Activated gamma-delta T cell treated with Interleukin-2 at 50 U/mL for 16 hours (primary cell): ENCODE data around the gene PNRC2.

Experiments
- DNase-seq: peaks from one replicate; pipeline ENCODE4 v3.0.0-alpha.2; 2020

Gene PNRC2, protein sequence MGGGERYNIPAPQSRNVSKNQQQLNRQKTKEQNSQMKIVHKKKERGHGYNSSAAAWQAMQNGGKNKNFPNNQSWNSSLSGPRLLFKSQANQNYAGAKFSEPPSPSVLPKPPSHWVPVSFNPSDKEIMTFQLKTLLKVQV

GRCh38 chr1:23959461-23960290 lies at the start of gene PNRC2:
TSS of gene PNRC2 (plus strand) at chr1:23959828. CDS start at chr1:23961458, 1,630 bp downstream.
- peak; percentile 95 for DNase-seq

DNA sequence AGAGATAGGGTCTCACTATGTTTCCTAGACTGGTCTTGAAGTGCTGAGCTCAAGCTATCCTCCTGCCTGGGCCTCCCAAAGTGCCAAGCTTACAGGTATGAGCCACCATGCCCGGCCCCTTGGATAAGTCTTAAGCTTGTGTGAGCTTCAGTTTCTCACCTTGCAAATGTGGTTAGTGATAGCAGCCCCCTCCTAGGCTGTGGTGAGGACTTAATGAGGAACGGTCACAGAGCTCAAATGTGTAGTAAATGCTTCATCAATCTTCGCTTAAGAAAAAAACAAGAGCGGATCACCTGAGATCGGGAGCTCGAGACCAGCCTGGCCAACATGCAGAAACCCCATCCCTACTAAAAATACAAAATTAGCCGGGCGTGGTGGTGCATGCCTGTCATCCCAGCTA lies 49.5 kb upstream of the PNRC2 start:
- no peak for DNase-seq

- no peak for DNase-seq
These were observed 48.9 kb upstream of the PNRC2 start for GRCh38 chr1:23910553-23911246.

DNA sequence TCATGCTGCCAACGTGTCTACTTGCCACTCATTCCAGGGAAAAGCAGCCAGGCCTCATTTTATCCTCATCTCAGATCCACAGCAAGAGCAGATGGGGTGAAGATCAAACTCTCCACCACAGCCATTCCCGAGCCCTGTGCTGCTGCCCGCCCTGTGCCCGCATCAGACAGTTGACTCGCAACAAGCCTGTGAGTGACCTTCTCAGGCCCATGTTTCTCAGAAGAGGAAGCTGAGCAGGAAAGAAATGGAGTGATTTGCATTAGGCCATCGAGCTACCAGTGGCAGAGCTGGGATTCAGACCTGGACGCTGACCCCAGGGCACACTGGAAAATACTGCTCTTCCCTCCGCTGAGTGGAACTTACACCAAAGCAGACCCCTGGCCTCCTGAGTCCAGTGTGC lies 47.7 kb upstream of the PNRC2 start:
- no peak for DNase-seq

DNA sequence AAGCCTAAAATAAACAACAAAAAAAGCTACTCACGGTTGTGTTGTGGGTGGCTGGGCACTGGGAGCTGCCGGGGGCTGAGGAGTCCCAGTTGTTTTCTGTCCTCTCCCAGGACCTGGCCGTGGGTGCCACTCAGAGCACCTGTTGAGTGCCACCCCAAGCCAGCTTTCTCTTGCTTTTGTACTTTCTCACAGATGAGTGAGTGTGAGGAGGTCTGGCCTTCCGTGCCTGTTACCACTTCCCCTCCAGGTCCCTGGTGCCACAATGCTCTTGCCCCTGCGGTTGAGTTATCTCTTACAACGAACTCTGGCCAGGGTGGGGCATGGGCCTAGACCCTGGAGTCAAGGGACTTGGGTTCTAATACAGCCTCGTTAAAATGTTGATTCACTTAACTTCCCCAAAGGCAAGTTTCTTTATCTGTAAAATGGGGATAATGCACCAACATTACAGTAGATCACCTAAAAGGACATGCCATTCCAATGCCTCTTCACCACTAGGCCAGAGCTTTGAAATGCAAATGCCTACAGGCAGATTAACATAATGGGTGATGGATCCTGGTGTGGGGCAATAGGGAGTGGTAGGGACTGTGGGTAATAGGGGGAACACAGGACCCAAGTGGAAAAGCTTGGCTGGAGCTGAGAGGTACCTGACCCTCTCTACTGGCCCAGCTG lies 46.3 kb upstream of the PNRC2 start, which contains the start of gene CNR2:
Gene CNR2 (minus strand): TSS at position 151 of the 669 bp plus-strand sequence. CDS start 37,745 bp downstream, outside the sequence.
- peak; percentile 50 for DNase-seq

- no peak for DNase-seq
These were observed 44.7 kb upstream of the PNRC2 start for GRCh38 chr1:23914921-23915320.

GRCh38 chr1:23915466-23915865 lies 44.2 kb upstream of the PNRC2 start:
- no peak for DNase-seq

DNA sequence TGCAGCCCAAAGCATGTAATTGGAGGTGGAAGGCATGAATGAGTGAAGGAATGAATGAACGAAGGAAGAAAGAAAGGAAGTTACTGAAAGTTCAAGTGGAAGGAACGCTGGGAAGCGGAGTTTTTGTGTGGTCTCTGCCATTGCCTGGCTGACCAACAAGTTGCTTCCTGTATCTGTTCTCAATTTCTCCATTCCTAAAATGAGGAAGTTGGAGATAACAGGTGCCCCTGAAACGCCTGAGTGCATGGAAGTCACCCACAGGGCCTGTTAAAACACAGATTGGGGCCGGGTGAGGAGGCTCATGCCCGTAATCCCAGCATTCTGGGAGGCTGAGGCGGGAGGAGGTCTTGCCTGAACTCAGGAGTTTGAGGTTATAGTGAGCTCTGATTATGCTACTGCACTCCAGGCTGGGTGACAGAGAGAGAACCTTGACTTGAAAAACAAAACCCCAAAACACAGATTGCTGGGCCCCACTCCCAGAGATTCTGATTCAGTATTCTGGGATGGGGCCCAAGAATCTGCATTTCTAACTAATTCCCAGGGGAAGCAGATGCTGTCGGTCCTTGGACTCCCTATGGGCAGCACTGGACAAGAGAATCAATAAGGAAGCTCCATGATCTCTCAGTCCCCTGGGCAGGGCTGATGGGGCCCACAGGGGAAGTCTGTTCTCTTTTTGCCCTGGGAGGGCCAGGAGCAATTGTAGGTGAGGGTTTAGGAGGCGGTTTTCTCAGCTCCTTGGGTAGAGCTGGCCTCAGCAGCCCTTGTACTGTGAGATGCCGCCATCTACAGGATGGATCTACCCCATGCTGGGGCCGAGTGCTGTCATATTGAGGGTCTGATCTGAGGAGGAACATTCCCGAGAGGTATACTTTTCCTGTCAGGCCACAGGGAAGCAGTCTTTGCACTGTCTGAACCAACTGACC lies 43.2 kb upstream of the PNRC2 start:
- DNase-seq = peak; percentile 74

DNA sequence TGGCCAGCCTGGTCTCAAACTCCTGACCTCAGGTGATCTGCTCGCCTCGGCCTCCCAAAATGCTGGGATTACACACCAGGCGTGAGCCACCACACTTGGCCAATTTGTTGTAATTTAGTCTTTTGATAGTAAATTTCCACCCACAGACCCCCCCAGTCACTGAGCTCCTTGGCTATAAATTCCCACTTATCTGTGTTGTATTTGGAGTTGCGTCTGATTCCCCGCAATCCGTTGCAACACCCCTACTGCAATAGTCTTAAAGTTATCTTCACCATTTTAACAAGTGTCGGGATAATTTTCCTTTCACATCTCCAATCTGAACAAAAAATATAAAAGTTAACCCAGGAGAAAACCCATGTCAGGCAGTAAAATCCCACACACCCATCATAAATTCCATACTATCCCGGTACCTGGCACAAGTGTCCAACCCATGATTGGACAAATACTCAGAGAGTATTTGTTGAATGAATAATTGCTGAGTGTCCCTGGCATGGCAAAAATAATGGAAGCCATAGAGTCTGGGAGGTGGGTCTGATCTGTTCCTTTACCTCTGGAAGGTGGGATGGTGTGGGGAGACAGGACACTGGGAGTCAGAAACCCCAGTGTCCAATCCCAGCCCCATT lies 37.2 kb upstream of the PNRC2 start:
- DNase-seq = no peak

GRCh38 chr1:23923592-23924499 lies 35.8 kb upstream of the PNRC2 start:
- DNase-seq = no peak

GRCh38 chr1:23924601-23925000 lies 35.0 kb upstream of the PNRC2 start:
- DNase-seq = no peak

GRCh38 chr1:23925279-23925678 lies 34.3 kb upstream of the PNRC2 start:
- no peak for DNase-seq

GRCh38 chr1:23927097-23927496 lies 32.5 kb upstream of the PNRC2 start:
- DNase-seq = no peak

DNA sequence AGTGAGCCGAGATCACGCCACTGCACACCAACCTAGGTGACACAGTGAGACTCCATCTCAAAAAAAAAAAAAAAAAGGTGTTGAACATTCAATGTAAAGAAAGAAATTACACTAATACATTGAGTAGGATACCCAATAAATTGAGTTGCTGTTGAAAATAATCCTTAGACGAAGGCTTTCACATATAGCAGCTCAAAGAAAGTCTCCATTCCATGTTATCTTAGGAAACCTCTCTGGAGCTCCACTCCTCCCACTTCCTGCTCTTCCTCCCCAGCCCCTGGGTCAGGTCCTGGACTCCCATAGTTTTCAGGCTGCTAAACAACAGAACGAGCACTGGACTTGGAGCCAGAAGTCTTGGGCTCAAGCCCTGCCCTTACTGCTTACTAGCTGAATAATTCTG lies 30.8 kb upstream of the PNRC2 start:
- no peak for DNase-seq

DNA sequence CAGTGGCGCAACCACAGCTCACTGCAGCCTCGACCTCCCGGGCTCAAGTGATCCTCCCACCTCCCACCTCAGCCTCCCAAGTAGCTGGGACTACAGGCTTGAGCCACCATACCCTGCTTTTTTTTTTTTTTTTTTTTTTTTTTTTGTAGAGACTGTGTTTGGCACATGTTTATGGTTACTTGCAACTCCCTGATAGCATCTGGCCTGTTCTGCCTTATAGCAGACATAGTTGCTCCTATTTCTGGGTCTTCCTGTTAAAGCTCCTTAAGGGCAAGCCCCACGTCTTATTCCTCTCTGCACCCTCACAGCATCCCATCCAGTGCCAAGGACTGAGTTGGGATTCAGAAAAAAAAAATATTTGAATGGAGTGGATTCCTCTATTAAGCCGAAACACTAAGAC lies 29.4 kb upstream of the PNRC2 start:
- no peak for DNase-seq

DNA sequence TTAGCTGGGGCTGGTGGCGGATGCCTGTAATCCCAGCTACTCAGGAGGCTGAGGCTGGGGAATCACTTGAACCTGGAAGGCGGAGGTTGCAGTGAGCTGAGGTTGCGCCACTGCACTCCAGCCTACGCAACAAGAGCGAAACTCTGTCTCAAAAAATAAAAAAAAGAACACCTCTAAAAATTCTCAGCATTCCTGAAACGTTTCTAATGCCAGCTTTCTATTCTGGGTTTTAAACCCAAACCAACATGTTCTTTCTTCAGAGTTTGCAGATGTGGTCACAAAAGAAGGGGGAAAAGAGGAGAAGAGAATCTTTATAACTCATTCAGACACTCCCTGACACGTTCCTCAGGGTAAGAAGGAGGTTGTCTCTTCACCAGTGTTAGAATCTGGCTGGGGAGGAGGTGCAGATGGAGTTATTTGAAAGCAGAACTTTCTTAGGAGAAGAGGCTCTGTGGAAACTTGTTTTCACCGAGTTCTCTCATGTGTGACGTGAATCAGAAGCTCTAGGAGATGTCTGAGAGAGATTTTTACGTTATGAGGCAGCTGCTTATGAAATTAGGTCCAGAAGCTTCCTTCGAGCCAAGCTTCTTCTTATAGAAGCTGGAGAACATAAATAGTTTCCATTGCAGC lies 28.7 kb upstream of the PNRC2 start:
- DNase-seq = no peak

DNA sequence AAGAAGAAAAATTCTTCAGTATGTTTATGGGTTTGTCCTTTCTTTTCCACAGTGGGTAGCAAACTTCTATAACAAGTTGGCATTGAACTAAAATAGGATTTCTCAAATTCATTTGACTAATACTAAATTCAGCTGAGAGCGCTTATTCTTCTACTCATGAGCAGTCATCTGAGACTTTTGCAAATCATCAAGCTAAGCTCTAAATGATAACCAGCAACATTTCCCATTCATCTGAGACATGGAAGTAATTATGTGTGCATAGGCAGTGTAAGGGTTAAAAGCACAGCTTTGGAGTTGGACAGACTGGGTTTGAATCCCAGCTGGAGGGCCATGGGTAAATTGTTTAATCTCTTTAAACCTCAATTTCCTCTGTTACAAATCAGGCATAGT lies 28.1 kb upstream of the PNRC2 start:
- DNase-seq = no peak

- DNase-seq = no peak
These were observed 23.0 kb upstream of the PNRC2 start for GRCh38 chr1:23936481-23937176.

DNA sequence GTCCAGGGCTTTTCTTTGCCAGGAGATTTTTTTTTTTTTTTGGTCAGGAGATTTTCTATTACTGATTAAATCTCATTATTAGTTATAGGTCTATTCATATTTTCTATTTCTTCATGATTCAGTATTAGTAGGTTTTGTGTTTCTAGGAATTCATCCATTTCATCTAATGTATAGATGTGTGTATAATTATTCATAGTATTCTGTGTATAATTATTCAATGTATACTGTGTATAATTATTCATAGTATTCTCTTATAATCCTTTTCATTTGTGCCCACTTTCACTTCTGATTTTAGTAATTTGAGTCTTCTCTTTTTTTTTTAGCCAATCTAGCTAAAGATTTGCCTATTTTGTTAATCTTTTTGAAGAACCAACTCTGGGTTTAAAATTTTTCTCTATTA lies 12.3 kb upstream of the PNRC2 start:
- DNase-seq = no peak

DNA sequence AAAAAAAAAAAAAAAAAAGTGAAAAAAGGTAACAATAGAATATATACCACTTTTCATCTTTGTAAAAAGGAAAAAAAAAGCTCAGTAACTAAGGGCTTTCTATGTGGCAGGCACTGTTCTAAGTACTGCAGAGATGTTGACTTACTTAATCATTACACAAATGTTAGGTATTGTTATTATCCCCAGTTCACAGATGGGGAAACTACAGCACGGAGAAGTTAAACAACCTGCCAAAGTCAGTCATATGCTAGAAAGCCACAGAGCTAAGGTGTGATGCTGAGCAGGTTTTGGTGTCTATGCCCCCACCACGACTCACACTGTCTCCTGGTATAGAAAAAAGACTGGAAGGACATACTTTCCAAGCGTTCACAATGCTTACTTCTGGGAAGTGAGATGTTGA lies 6.6 kb upstream of the PNRC2 start:
- DNase-seq = no peak
